Measurements from ENCODE around the gene ATF7. TPM values are rescaled to one million over a fixed set of nuclear protein-coding genes. Genes with fewer than 3 reads are reported as not detected.

ATF7 gene
- polyA plus RNA-seq, 3 donors: 21.7 to 27.9 (median 24.4) TPM

GRCh38 chr12:53572134-53572758 lies 53.9 kb downstream of the ATF7 start:
- Mint-ChIP-seq H3K36me3 (peaks cover 16 to 37% of the 10 kb centered on the region in 2 donors), H3K9me3 (peaks cover 0 to 2% (median 2%) of the 10 kb centered on the region in 7 donors), H3K27me3 (ENCODE audit: low read depth in 3 of 3) (no peaks in the 10 kb centered on the region), H3K4me3 (peak overlapping the region in 1 of 2 donors; percentile 37), H3K27ac (peak overlapping the region in 4 of 7 donors; percentile 13 to 89 (median 56)), H3K4me1 (peaks cover 44% of the 10 kb centered on the region)
- DNase-seq: no peak
- WGBS (ENCODE audit: insufficient coverage): 100% methylated on average over 1 of the region's 8 CpGs
- Histone ChIP-seq H3K4me3 (replicated peaks in 1 of 3; ENCODE audit: low read depth in 2 of 3, low read length in 3 of 3) (no peak overlapping the region), H3K9ac (ENCODE audit: insufficient read depth, low read length, poor library complexity, severe bottlenecking) (no peak overlapping the region), H3K79me2 (ENCODE audit: insufficient read depth, low read length) (peaks cover 58% of the 10 kb centered on the region), H3K4me1 (ENCODE audit: control insufficient read depth in 1 of 2, insufficient read depth in 2 of 2, low read length in 2 of 2) (peaks cover 27 to 31% of the 10 kb centered on the region in 2 donors), H3K4me2 (replicated peaks; ENCODE audit: extremely low read depth, low read length, poor library complexity, severe bottlenecking) (no peak overlapping the region), H3K27ac (ENCODE audit: low read depth in 1 of 2, low read length in 2 of 2) (peak overlapping the region in 1 of 2 donors; percentile 55), H4K20me1 (ENCODE audit: insufficient read depth, low read length) (peaks cover 27% of the 10 kb centered on the region), H3K9me3 (replicated peaks in 1 of 2; ENCODE audit: control insufficient read depth in 1 of 2, insufficient read depth in 1 of 2, low read length in 2 of 2) (no peaks in the 10 kb centered on the region), H3K27me3 (ENCODE audit: control insufficient read depth in 2 of 2, insufficient read depth in 2 of 2, low read length in 2 of 2) (no peaks in the 10 kb centered on the region), H3K36me3 (replicated peaks in 1 of 2; ENCODE audit: control insufficient read depth in 1 of 2, insufficient read depth in 2 of 2, low read length in 2 of 2) (peaks cover 7 to 18% of the 10 kb centered on the region in 2 donors), H2AFZ (ENCODE audit: insufficient read depth, low read depth, low read length, poor library complexity, severe bottlenecking) (no peak overlapping the region)
- intact Hi-C loops (cut with micrococcal nuclease): no loop called here
- TF ChIP-seq, protein P1, sequence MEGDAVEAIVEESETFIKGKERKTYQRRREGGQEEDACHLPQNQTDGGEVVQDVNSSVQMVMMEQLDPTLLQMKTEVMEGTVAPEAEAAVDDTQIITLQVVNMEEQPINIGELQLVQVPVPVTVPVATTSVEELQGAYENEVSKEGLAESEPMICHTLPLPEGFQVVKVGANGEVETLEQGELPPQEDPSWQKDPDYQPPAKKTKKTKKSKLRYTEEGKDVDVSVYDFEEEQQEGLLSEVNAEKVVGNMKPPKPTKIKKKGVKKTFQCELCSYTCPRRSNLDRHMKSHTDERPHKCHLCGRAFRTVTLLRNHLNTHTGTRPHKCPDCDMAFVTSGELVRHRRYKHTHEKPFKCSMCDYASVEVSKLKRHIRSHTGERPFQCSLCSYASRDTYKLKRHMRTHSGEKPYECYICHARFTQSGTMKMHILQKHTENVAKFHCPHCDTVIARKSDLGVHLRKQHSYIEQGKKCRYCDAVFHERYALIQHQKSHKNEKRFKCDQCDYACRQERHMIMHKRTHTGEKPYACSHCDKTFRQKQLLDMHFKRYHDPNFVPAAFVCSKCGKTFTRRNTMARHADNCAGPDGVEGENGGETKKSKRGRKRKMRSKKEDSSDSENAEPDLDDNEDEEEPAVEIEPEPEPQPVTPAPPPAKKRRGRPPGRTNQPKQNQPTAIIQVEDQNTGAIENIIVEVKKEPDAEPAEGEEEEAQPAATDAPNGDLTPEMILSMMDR (IDR thresholded peaks at IDR 0.05): no peak

GRCh38 chr12:53571295-53571694 lies 54.9 kb downstream of the ATF7 start:
- peaks cover 35% of the 10 kb centered on the region for H3K4me1 Mint-ChIP-seq
- intact Hi-C loops (cut with micrococcal nuclease): no loop called here
- DNase-seq: no peak
- H2AFZ ChIP-seq (ENCODE audit: insufficient read depth, low read depth, low read length, poor library complexity, severe bottlenecking): no peak overlapping the region
- peaks cover 12 to 33% of the 10 kb centered on the region in 2 donors for H3K36me3 Mint-ChIP-seq
- H3K36me3 ChIP-seq (replicated peaks in 1 of 2; ENCODE audit: control insufficient read depth in 1 of 2, insufficient read depth in 2 of 2, low read length in 2 of 2): peaks cover 7 to 18% of the 10 kb centered on the region in 2 donors
- H3K27me3 ChIP-seq (ENCODE audit: control insufficient read depth in 2 of 2, insufficient read depth in 2 of 2, low read length in 2 of 2): no peaks in the 10 kb centered on the region
- H4K20me1 ChIP-seq (ENCODE audit: insufficient read depth, low read length): peaks cover 29% of the 10 kb centered on the region
- H3K4me3 ChIP-seq (replicated peaks in 1 of 3; ENCODE audit: low read depth in 2 of 3, low read length in 3 of 3): no peak overlapping the region
- H3K27ac ChIP-seq (ENCODE audit: low read depth in 1 of 2, low read length in 2 of 2): no peak overlapping the region
- peaks cover 66% of the 10 kb centered on the region for H3K79me2 ChIP-seq (ENCODE audit: insufficient read depth, low read length)
- H3K9me3 ChIP-seq (replicated peaks in 1 of 2; ENCODE audit: control insufficient read depth in 1 of 2, insufficient read depth in 1 of 2, low read length in 2 of 2): no peaks in the 10 kb centered on the region
- H3K27me3 Mint-ChIP-seq (ENCODE audit: low read depth in 3 of 3): no peaks in the 10 kb centered on the region
- no CpG with 5 or more reads among the region's 2 CpGs for WGBS (ENCODE audit: insufficient coverage)
- H3K9ac ChIP-seq (ENCODE audit: insufficient read depth, low read length, poor library complexity, severe bottlenecking): no peak overlapping the region
- TF ChIP-seq, protein P1 (IDR thresholded peaks at IDR 0.05): no peak
- peak overlapping the region in 1 of 7 donors; percentile 4 for H3K27ac Mint-ChIP-seq
- no peak overlapping the region for H3K4me2 ChIP-seq (replicated peaks; ENCODE audit: extremely low read depth, low read length, poor library complexity, severe bottlenecking)
- peaks cover 0 to 2% (median 0%) of the 10 kb centered on the region in 7 donors for H3K9me3 Mint-ChIP-seq
- H3K4me1 ChIP-seq (ENCODE audit: control insufficient read depth in 1 of 2, insufficient read depth in 2 of 2, low read length in 2 of 2): peaks cover 18 to 22% of the 10 kb centered on the region in 2 donors
- no peak overlapping the region for H3K4me3 Mint-ChIP-seq

Data from CD14-positive monocyte (primary cell).